ENCODE results near the gene SYT2.

DNA sequence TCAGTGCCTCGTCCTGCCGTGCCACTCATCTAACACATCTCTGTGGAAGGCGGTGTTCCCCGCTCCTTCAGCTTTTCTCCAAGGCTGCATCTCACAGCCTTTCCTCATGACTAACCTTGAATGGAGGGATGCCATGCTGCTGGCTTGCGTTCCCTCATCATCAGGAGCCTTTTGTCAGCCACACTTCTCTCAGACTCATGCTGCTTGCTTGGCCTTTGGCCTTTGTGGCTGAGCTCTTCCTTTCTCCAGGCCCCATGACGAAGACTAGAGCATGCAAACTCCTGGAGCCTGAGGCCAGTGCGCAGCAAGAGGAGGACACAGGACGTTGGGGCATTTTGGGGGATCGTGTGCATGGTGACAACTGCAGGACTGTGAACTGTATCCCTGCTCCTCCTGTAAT, 70.8 kb downstream of the SYT2 start:
- TF ChIP-seq, protein P1, sequence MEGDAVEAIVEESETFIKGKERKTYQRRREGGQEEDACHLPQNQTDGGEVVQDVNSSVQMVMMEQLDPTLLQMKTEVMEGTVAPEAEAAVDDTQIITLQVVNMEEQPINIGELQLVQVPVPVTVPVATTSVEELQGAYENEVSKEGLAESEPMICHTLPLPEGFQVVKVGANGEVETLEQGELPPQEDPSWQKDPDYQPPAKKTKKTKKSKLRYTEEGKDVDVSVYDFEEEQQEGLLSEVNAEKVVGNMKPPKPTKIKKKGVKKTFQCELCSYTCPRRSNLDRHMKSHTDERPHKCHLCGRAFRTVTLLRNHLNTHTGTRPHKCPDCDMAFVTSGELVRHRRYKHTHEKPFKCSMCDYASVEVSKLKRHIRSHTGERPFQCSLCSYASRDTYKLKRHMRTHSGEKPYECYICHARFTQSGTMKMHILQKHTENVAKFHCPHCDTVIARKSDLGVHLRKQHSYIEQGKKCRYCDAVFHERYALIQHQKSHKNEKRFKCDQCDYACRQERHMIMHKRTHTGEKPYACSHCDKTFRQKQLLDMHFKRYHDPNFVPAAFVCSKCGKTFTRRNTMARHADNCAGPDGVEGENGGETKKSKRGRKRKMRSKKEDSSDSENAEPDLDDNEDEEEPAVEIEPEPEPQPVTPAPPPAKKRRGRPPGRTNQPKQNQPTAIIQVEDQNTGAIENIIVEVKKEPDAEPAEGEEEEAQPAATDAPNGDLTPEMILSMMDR (IDR thresholded peaks at IDR 0.05): no peak
- no peak for TF ChIP-seq POLR2A (IDR thresholded peaks at IDR 0.05)
- no peak for TF ChIP-seq EP300 (IDR thresholded peaks at IDR 0.05)
- TF ChIP-seq POLR2AphosphoS5 (IDR thresholded peaks at IDR 0.05): no peak

Data from gastroesophageal sphincter (tissue), 3 donors.